ENCODE measurements around the gene NCR2.

The NCR2 gene

DNA sequence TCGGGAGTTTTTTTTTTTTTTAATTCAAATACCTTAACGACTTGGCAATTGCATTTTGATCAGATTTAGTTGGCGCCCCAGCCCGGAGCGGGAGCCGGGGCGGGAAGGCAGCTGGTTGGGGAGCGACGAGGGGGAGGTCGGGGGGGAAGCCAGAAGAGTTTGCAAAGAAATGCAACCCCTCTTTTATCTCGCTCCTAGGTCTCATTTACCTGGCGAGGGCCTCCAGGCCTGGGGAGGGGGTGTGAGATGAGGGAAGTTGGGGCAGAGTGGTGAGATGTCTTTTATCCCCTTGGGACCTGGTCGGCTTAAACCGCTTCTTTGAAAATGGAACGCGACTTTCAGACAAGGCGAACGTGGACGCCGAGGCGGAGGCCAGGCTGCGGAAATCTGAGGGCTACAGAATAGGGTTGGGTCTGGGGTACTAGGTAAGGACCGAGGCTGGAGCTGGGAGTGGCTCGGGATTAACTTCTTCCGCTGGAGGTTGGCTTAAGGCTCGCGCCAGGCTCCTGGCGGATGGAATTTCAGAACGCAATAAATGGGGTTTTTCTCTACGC lies 40.3 kb downstream of the NCR2 start:
- ChIA-PET POLR2A (no interaction called here), CTCF (interaction anchor here (1.2 kb wide), 1 partner anchor 98 kb away, joined by 3 read pairs; no protein-coding TSS in a partner anchor)
- TF ChIP-seq, protein P1, sequence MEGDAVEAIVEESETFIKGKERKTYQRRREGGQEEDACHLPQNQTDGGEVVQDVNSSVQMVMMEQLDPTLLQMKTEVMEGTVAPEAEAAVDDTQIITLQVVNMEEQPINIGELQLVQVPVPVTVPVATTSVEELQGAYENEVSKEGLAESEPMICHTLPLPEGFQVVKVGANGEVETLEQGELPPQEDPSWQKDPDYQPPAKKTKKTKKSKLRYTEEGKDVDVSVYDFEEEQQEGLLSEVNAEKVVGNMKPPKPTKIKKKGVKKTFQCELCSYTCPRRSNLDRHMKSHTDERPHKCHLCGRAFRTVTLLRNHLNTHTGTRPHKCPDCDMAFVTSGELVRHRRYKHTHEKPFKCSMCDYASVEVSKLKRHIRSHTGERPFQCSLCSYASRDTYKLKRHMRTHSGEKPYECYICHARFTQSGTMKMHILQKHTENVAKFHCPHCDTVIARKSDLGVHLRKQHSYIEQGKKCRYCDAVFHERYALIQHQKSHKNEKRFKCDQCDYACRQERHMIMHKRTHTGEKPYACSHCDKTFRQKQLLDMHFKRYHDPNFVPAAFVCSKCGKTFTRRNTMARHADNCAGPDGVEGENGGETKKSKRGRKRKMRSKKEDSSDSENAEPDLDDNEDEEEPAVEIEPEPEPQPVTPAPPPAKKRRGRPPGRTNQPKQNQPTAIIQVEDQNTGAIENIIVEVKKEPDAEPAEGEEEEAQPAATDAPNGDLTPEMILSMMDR (IDR thresholded peaks at IDR 0.05; ENCODE audit: control extremely low read depth, extremely low read depth, low read depth, missing control alignments), result no peak
- DNase-seq (ENCODE audit: extremely low spot score), result no peak

DNA sequence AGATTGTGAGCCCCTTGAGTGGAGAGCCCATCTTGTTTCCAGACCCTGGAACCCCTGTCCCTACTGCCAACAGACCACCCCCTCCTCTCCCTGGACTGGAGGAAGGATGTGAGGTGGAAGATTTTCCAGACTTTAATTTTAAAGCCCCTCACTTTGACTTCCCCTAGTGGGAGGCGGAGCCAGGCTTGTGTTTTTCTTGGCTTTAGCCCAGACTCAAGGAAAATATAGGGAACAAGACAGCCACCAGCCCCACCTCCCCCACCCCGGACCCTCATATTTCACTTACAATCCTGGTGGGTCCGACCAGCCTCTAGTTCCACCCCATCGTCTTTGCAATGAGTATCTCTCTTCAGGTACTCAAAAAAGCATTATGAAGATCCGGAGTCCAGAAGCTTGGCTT lies 40.8 kb downstream of the NCR2 start:
- no peak for DNase-seq (ENCODE audit: extremely low spot score)
- CTCF ChIA-PET, result no interaction called here
- POLR2A ChIA-PET, result no interaction called here

DNA sequence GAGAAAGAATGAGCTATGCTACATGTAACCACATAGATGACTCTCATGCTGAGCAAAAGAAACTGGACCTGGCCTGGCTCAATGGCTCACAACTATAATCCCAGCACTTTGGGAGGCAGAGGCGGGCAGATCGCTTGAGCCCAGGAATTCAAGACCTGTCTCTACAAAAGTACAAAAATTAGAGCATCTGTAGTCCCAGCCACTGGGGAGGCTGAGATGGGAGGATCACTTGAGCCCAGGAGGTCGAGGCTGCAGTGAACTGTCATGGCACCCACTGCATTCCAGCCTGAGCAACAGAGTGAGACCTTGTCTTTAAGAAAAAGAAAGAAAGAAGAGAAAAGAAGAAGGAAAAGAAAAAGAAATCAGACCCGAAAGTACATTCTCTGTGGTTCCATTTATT lies 41.7 kb downstream of the NCR2 start:
- TF ChIP-seq, protein P1 (IDR thresholded peaks at IDR 0.05; ENCODE audit: control extremely low read depth, extremely low read depth, low read depth, missing control alignments), result no peak
- ChIA-PET CTCF (interaction anchor here (0.7 kb wide), 1 partner anchor 9 kb away, joined by 4 read pairs; no protein-coding TSS in a partner anchor), POLR2A (no interaction called here)
- DNase-seq (ENCODE audit: extremely low spot score), result no peak

More for the DNA sequence above, 40.8 kb downstream of the NCR2 start:
- TF ChIP-seq, protein P1 (IDR thresholded peaks at IDR 0.05; ENCODE audit: control extremely low read depth, extremely low read depth, low read depth, missing control alignments), result no peak

DNA sequence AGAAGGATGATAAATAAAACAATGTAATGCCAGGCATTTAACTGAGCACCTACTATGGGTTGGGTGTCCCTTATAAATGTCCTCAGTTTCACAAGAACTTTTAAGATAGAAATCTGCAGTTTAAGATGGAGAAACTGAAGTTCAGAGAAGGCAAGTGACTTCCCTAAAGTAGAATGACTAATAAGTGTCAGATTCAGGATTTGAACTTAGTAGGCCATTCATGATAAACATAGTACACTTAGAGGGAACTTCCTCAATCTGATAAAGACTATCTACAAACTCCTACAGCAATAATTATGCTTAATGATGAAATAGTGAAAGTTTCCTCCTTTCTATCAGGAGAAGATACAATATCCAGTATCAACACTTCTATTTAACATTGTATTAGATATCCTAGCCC lies 43.9 kb downstream of the NCR2 start:
- POLR2A ChIA-PET, result no interaction called here
- TF ChIP-seq, protein P1 (IDR thresholded peaks at IDR 0.05; ENCODE audit: control extremely low read depth, extremely low read depth, low read depth, missing control alignments), result no peak
- DNase-seq (ENCODE audit: extremely low spot score), result no peak
- CTCF ChIA-PET, result interaction anchor here (1.5 to 2.0 kb wide), 2 partner anchors 11 kb away, joined by 5 to 6 read pairs; no protein-coding TSS in a partner anchor

- DNase-seq (ENCODE audit: extremely low spot score), result no peak
- CTCF ChIA-PET, result no interaction called here
- POLR2A ChIA-PET, result no interaction called here
- TF ChIP-seq, protein P1 (IDR thresholded peaks at IDR 0.05; ENCODE audit: control extremely low read depth, extremely low read depth, low read depth, missing control alignments), result no peak
These were observed 51.2 kb downstream of the NCR2 start for GRCh38 chr6:41386594-41386993.

DNA sequence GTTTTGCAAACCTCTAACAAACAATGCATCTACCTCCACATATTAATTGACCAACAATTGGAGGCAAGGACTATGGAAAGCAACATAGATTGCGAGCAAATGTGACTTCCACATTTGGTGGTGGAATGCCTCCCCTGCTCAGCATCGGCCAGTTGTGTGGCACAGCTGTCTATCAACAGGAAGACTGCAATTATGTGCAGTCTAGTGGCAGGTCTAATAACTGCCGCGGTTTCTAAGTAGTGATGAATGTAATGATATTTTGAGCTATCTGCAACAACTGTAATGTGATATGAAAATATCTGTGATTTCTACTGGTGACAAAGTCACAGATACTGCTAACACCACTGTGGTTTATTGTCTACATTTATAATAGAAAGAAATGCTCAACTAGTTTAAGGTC lies 56.8 kb downstream of the NCR2 start:
- TF ChIP-seq, protein P1 (IDR thresholded peaks at IDR 0.05; ENCODE audit: control extremely low read depth, extremely low read depth, low read depth, missing control alignments), result no peak
- no peak for DNase-seq (ENCODE audit: extremely low spot score)
- CTCF ChIA-PET, result interaction anchor here (1.3 to 2.6 kb wide), 2 partner anchors 24 to 32 kb away, joined by 3 to 9 read pairs; no protein-coding TSS in a partner anchor
- POLR2A ChIA-PET, result no interaction called here
